Smooth muscle cell (in vitro differentiated cells): ENCODE data around the gene GPC5. TPM values are rescaled to one million over a fixed set of nuclear protein-coding genes. Genes with fewer than 3 reads are reported as not detected.

Experiments used
- DNase-seq: peaks from one replicate; lab custom pipeline; 2025; ENCODE audit not compliant: unreplicated experiment; lab: John Stamatoyannopoulos, UW
- H2AFZ ChIP-seq: fragments of 200-600 bp; sonication (generic); 2 replicates; pipeline ENCODE4 v1.6.0; 2016; ENCODE audit warnings: antibody characterized with exemption, low read depth, mild to moderate bottlenecking
- H3F3A ChIP-seq: fragments of 200-600 bp; sonication (generic); 2 replicates; pipeline ENCODE4 v1.6.0; 2017; ENCODE audit warnings: antibody characterized with exemption, low read depth
- H3K27ac ChIP-seq: fragments of 200-600 bp; sonication (generic); 2 replicates; pipeline ENCODE4 v1.5.1; 2016; ENCODE audit warnings: low read depth, mild to moderate bottlenecking
- H3K27me3 ChIP-seq: fragments of 200-600 bp; sonication (generic); 2 replicates; pipeline ENCODE4 v1.6.1; 2016; ENCODE audit warnings: low read depth, mild to moderate bottlenecking
- H3K36me3 ChIP-seq: fragments of 200-600 bp; sonication (generic); 2 replicates; pipeline ENCODE4 v1.5.1; 2016; ENCODE audit warnings: low read depth
- H3K4me1 ChIP-seq: fragments of 200-600 bp; sonication (generic); 2 replicates; pipeline ENCODE4 v1.5.1; 2016; ENCODE audit warnings: low read depth
- H3K4me2 ChIP-seq: fragments of 200-600 bp; sonication (generic); 2 replicates; pipeline ENCODE4 v1.6.0; 2016; ENCODE audit warnings: mild to moderate bottlenecking
- H3K4me3 ChIP-seq: fragments of 200-600 bp; sonication (generic); 2 replicates; pipeline ENCODE4 v1.5.1; 2016; ENCODE audit warnings: mild to moderate bottlenecking
- H3K79me2 ChIP-seq: fragments of 200-600 bp; sonication (generic); 2 replicates; pipeline ENCODE4 v1.6.0; 2016; ENCODE audit warnings: low read depth, mild to moderate bottlenecking
- H3K9ac ChIP-seq: fragments of 200-600 bp; sonication (generic); 2 replicates; pipeline ENCODE4 v1.6.0; 2016; ENCODE audit warnings: low read depth
- H3K9me3 ChIP-seq: fragments of 200-600 bp; sonication (generic); replicated peaks from 2 replicates; pipeline ENCODE4 v1.5.1; 2016; ENCODE audit warnings: low read depth
- H4K20me1 ChIP-seq: fragments of 200-600 bp; sonication (generic); 2 replicates; pipeline ENCODE4 v1.6.0; 2016; ENCODE audit warnings: low read depth
- WGBS: methylation state at CpG from one replicate; pipeline ENCODE4 v1.1.7; 2016; ENCODE audit warnings: low lambda C conversion rate; 5-methylcytosine and 5-hydroxymethylcytosine counted together
- polyA plus RNA-seq: library from polyadenylated mRNA; unstranded; fragments of >200 nt; fragmentation: Nextera tagmentation; extraction: Ambion mirVana; gene quantifications from 2 replicates; pipeline ENCODE4 v1.2.1, GENCODE V29; 2016
- total RNA-seq: library from RNA; depleted of rRNA; stranded (reverse); fragments of >200 nt; gene quantifications from 2 replicates; pipeline ENCODE4 v1.2.3, GENCODE V29; 2014
- TF ChIP-seq, protein P1 (sequence below): fragments of 200-600 bp; sonication (generic); IDR thresholded peaks from 2 replicates; pipeline ENCODE4 v1.5.1; 2017; ENCODE audit warnings: borderline replicate concordance, mild to moderate bottlenecking, antibody characterized with exemption; ENCODE audit not compliant: insufficient read depth, poor library complexity, severe bottlenecking

Gene GPC5
- total and polyA plus RNA-seq, 2 experiments from 2014 or later = 0.99 to 1.0 TPM

DNA sequence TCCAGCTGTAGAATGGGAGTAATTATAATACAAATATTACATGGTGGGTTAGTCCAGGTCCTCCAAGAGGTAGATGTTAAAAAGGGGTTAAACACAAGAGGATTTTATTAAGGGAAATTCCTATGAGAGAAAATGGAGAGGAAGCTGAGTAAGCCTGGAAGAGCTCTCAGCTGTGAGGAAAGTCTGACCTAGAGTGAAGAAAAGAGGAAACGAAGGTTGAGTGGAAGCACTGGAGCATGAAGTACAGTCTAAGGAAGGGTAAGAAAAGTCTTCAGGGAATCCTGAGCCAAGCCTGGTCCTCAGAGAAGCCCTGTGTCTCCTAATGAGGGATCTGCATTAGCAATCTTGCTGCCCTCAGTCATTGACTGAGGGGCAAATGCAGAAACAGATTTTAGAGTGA, 506.2 kb downstream of the GPC5 start:
- TF ChIP-seq, protein P1, sequence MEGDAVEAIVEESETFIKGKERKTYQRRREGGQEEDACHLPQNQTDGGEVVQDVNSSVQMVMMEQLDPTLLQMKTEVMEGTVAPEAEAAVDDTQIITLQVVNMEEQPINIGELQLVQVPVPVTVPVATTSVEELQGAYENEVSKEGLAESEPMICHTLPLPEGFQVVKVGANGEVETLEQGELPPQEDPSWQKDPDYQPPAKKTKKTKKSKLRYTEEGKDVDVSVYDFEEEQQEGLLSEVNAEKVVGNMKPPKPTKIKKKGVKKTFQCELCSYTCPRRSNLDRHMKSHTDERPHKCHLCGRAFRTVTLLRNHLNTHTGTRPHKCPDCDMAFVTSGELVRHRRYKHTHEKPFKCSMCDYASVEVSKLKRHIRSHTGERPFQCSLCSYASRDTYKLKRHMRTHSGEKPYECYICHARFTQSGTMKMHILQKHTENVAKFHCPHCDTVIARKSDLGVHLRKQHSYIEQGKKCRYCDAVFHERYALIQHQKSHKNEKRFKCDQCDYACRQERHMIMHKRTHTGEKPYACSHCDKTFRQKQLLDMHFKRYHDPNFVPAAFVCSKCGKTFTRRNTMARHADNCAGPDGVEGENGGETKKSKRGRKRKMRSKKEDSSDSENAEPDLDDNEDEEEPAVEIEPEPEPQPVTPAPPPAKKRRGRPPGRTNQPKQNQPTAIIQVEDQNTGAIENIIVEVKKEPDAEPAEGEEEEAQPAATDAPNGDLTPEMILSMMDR = no peak
- H2AFZ ChIP-seq = no peak overlapping the region
- no peak overlapping the region for H3K9ac ChIP-seq
- H3K4me3 ChIP-seq = no peak overlapping the region
- DNase-seq = no peak
- no peak overlapping the region for H3K4me2 ChIP-seq
- H3K79me2 ChIP-seq = no peaks in the 10 kb centered on the region
- no peaks in the 10 kb centered on the region for H3K4me1 ChIP-seq
- H3K27me3 ChIP-seq = no peaks in the 10 kb centered on the region
- WGBS = 43% methylated on average over 1 of the region's 1 CpG
- no peaks in the 10 kb centered on the region for H3F3A ChIP-seq
- no peaks in the 10 kb centered on the region for H4K20me1 ChIP-seq
- H3K27ac ChIP-seq = no peak overlapping the region
- H3K9me3 ChIP-seq = no peaks in the 10 kb centered on the region
- H3K36me3 ChIP-seq = no peaks in the 10 kb centered on the region

DNA sequence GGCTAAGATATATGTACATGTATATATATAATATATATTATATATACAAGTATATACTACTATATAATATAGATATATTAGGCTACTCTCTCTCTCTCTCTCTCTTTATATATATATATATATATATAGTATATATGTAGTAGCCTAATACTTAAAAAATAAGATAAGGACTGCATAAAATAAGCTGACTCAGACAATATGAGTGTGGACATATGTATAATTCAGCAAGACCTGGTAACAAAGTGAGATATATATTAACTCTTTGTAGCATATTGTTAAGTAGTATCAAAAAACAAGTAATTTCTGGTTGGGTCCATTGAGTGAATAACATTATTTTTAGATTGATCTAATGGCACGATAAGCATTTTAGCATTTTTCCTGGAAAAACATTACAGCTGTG, 509.0 kb downstream of the GPC5 start:
- no peak overlapping the region for H3K9ac ChIP-seq
- TF ChIP-seq, protein P1 = no peak
- no peak overlapping the region for H3K27ac ChIP-seq
- H3K4me1 ChIP-seq = no peaks in the 10 kb centered on the region
- no peaks in the 10 kb centered on the region for H4K20me1 ChIP-seq
- no peaks in the 10 kb centered on the region for H3K9me3 ChIP-seq
- no peak overlapping the region for H3K4me3 ChIP-seq
- WGBS = 97% methylated on average over 1 of the region's 1 CpG
- no peaks in the 10 kb centered on the region for H3K27me3 ChIP-seq
- H3K79me2 ChIP-seq = no peaks in the 10 kb centered on the region
- no peak overlapping the region for H2AFZ ChIP-seq
- DNase-seq = no peak
- no peaks in the 10 kb centered on the region for H3K36me3 ChIP-seq
- no peak overlapping the region for H3K4me2 ChIP-seq
- H3F3A ChIP-seq = no peaks in the 10 kb centered on the region

DNA sequence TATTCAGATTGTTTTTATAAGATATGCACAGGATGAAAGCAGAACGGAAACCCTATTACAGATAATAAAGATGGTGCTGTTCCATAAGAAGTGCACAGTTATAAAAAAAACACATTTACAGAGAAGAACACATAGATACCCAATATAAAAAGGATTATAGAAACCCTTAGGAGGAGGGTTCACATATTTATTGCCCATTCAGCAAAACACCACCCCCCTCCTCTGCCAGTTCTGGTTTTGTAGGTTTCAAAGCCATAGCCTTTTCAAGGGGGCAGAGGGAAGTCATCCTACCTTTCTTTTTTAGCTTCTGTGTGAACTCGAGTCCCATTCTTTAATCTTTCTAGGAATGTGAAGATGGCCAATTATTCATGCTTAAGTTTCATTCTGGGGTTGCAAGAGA, 511.2 kb downstream of the GPC5 start:
- H3K27ac ChIP-seq = no peak overlapping the region
- no peak for DNase-seq

More for the DNA sequence above, 511.2 kb downstream of the GPC5 start:
- H3K79me2 ChIP-seq = no peaks in the 10 kb centered on the region
- TF ChIP-seq, protein P1 = no peak
- H3K4me2 ChIP-seq = no peak overlapping the region
- H3K9ac ChIP-seq = no peak overlapping the region
- no peaks in the 10 kb centered on the region for H3K36me3 ChIP-seq
- H3K4me1 ChIP-seq = no peaks in the 10 kb centered on the region
- no peaks in the 10 kb centered on the region for H3F3A ChIP-seq
- no peaks in the 10 kb centered on the region for H3K9me3 ChIP-seq
- no peak overlapping the region for H2AFZ ChIP-seq
- WGBS = 91% methylated on average over 2 of the region's 2 CpGs
- H3K4me3 ChIP-seq = no peak overlapping the region
- H4K20me1 ChIP-seq = no peaks in the 10 kb centered on the region
- no peaks in the 10 kb centered on the region for H3K27me3 ChIP-seq
